ENCODE measurements around the gene ARHGAP24. TPM values are rescaled to one million over a fixed set of nuclear protein-coding genes. Genes with fewer than 3 reads are reported as not detected.

Gene ARHGAP24
- total RNA-seq, 2 donors from 2014 or later: 4.2 to 5.2 TPM

GRCh38 chr4:85556283-85556682, 81.3 kb downstream of the ARHGAP24 start:
- H3K4me1 ChIP-seq: no peaks in the 10 kb centered on the region
- H3K9me3 ChIP-seq: no peaks in the 10 kb centered on the region
- no peak for DNase-seq
- no peak overlapping the region for H3K27ac ChIP-seq
- H3K27me3 ChIP-seq: no peaks in the 10 kb centered on the region
- no peak overlapping the region for H3K4me3 ChIP-seq
- H3K36me3 ChIP-seq: no peaks in the 10 kb centered on the region
- no peak for TF ChIP-seq CTCF (IDR thresholded peaks at IDR 0.05)
- no peak overlapping the region for H3K9ac ChIP-seq (ENCODE audit: low read depth in 2 of 2, low read length in 2 of 2)
- intact Hi-C loops (cut with DNase I): no loop called here

- no peaks in the 10 kb centered on the region for H3K36me3 ChIP-seq
- H3K4me1 ChIP-seq: no peaks in the 10 kb centered on the region
- TF ChIP-seq CTCF (IDR thresholded peaks at IDR 0.05): no peak
- no peak for DNase-seq
- H3K9me3 ChIP-seq: no peaks in the 10 kb centered on the region
- H3K4me3 ChIP-seq: no peak overlapping the region
- intact Hi-C loops (cut with DNase I): no loop called here
- H3K9ac ChIP-seq (ENCODE audit: low read depth in 2 of 2, low read length in 2 of 2): no peak overlapping the region
- H3K27ac ChIP-seq: no peak overlapping the region
- no peaks in the 10 kb centered on the region for H3K27me3 ChIP-seq
These were observed 82.3 kb downstream of the ARHGAP24 start for GRCh38 chr4:85557016-85557901.

GRCh38 chr4:85565761-85566480, 91.0 kb downstream of the ARHGAP24 start:
- Histone ChIP-seq H3K9me3 (no peaks in the 10 kb centered on the region), H3K9ac (ENCODE audit: low read depth in 2 of 2, low read length in 2 of 2) (no peak overlapping the region), H3K36me3 (no peaks in the 10 kb centered on the region), H3K27ac (no peak overlapping the region), H3K4me3 (no peak overlapping the region), H3K27me3 (no peaks in the 10 kb centered on the region), H3K4me1 (no peaks in the 10 kb centered on the region)
- no peak for DNase-seq
- TF ChIP-seq CTCF (IDR thresholded peaks at IDR 0.05): no peak
- intact Hi-C loops (cut with DNase I): no loop called here

GRCh38 chr4:85569730-85570299, 94.9 kb downstream of the ARHGAP24 start:
- no peak for TF ChIP-seq CTCF (IDR thresholded peaks at IDR 0.05)
- H3K9me3 ChIP-seq: no peaks in the 10 kb centered on the region
- DNase-seq: no peak
- no peaks in the 10 kb centered on the region for H3K4me1 ChIP-seq
- no peak overlapping the region for H3K4me3 ChIP-seq
- H3K9ac ChIP-seq (ENCODE audit: low read depth in 2 of 2, low read length in 2 of 2): no peak overlapping the region
- no peak overlapping the region for H3K27ac ChIP-seq
- H3K27me3 ChIP-seq: no peaks in the 10 kb centered on the region
- intact Hi-C loops (cut with DNase I): no loop called here
- no peaks in the 10 kb centered on the region for H3K36me3 ChIP-seq

GRCh38 chr4:85570388-85570787, 95.4 kb downstream of the ARHGAP24 start:
- intact Hi-C loops (cut with DNase I): no loop called here
- no peak for DNase-seq

More at GRCh38 chr4:85570388-85570787, 95.4 kb downstream of the ARHGAP24 start:
- Histone ChIP-seq H3K9me3 (no peaks in the 10 kb centered on the region), H3K36me3 (no peaks in the 10 kb centered on the region), H3K4me3 (no peak overlapping the region), H3K27ac (no peak overlapping the region), H3K9ac (ENCODE audit: low read depth in 2 of 2, low read length in 2 of 2) (no peak overlapping the region), H3K4me1 (no peaks in the 10 kb centered on the region), H3K27me3 (no peaks in the 10 kb centered on the region)
- no peak for TF ChIP-seq CTCF (IDR thresholded peaks at IDR 0.05)

Data from colonic mucosa (tissue), 4 donors.